Choroid plexus epithelial cell (primary cell): ENCODE measurements around the gene OTOR.

Source experiments
- DNase-seq: peaks from one replicate; pipeline ENCODE4 v3.0.0-alpha.2; 2010; ENCODE audit warnings: low read depth
- H3K4me3 ChIP-seq: 2 replicates; pipeline ENCODE4 v1.5.1; 2011; ENCODE audit warnings: low read depth, mild to moderate bottlenecking, control low read depth, low read length, moderate library complexity
- TF ChIP-seq, protein P1 (sequence below): conservative IDR thresholded peaks from 2 replicates; pipeline ENCODE4 v1.5.1; 2011; ENCODE audit warnings: low read depth, mild to moderate bottlenecking, control low read depth, inconsistent platforms, low read length, moderate library complexity

The OTOR gene

DNA sequence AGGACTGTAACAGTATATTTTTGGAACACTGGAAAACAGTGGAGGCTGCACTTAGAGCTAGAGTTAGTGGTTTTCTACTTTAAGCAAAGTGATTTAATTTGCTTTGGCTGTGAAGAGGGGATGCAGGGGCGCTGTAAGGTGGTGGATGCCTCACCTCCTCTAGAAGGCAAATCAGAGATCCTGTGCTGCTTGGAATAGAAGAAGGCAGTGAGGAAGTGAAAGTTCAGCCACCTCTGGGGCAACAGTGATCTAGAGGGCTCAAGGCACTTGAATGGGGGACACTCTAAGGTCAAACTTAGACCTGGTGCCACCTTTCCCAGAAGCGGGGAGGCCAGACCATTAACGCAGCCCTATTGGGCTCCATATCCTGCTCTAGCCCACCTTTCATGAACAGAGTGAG lies 37.4 kb upstream of the OTOR start:
- DNase-seq: no peak
- TF ChIP-seq, protein P1, sequence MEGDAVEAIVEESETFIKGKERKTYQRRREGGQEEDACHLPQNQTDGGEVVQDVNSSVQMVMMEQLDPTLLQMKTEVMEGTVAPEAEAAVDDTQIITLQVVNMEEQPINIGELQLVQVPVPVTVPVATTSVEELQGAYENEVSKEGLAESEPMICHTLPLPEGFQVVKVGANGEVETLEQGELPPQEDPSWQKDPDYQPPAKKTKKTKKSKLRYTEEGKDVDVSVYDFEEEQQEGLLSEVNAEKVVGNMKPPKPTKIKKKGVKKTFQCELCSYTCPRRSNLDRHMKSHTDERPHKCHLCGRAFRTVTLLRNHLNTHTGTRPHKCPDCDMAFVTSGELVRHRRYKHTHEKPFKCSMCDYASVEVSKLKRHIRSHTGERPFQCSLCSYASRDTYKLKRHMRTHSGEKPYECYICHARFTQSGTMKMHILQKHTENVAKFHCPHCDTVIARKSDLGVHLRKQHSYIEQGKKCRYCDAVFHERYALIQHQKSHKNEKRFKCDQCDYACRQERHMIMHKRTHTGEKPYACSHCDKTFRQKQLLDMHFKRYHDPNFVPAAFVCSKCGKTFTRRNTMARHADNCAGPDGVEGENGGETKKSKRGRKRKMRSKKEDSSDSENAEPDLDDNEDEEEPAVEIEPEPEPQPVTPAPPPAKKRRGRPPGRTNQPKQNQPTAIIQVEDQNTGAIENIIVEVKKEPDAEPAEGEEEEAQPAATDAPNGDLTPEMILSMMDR: no peak

DNA sequence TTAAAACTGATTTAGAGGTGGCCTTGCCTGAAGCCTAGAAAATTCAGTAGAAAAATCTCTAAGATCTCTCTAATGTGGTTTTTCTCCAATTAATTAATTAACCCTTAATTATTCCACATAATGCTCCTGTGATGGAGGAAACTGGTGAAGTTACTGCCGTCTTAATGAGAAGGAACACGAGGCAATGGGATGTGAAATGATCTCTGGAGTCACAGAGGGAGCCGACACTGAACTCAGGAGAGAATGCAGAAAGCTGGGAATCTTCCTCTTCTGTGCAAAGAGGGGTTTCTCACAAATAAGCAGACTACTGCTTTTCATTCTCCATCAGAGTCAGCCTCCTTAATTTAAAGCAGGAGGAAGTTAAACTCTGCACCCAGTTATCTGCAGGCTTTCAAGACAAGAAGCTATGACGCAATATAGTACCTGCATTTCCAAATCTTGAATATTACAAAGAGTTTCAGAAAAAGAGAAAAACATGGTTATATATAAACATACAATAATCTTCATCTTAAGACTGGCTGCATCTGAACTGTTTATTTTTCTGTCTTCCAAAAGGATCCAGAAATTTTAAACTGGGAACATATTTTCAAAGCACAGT lies 36.4 kb upstream of the OTOR start:
- no peak for DNase-seq
- TF ChIP-seq, protein P1: no peak
- no peak overlapping the region for H3K4me3 ChIP-seq

More for the DNA sequence above, 37.4 kb upstream of the OTOR start:
- no peak overlapping the region for H3K4me3 ChIP-seq

DNA sequence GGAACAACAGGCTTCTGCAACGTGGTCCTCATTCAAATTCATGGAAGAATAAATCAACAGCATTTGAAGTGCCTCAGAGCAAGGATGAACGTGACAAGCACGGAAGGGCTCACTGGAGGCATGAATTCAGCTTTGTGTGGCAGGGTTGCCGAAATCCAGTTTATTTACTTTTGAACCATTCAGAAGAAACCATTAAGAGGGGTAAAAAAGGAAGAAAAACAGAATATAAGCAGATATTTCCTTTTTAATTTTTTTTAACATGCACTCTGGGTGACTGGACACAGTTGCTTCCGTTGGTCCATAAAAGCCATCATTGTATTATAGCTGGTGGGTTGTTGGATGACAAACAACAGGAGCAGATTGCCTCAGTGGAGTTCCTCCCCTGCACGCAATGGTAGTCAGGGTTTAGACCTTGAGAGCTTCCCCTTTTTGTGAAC lies 35.6 kb upstream of the OTOR start:
- H3K4me3 ChIP-seq: no peak overlapping the region
- no peak for DNase-seq
- TF ChIP-seq, protein P1: no peak

DNA sequence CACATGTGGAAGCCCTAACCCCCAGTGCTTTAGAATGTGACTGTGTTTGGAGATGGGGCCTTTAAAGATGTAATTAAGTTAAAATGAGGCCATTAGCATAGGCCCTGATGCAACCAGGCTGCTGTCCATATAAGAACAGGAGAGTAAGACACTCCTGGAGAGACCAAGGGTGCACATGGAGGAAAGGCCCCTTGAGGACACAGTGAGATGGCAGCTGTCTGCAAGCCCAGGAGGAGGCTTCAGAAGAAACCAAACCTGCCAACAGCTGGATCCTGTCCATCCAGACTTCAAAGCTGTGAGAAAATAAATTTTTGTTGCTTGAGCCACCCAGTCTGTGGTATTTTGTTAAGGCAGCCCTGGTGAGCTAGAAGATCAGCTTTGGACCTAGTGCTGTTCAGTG lies 35.1 kb upstream of the OTOR start:
- H3K4me3 ChIP-seq: no peak overlapping the region
- TF ChIP-seq, protein P1: no peak
- no peak for DNase-seq

DNA sequence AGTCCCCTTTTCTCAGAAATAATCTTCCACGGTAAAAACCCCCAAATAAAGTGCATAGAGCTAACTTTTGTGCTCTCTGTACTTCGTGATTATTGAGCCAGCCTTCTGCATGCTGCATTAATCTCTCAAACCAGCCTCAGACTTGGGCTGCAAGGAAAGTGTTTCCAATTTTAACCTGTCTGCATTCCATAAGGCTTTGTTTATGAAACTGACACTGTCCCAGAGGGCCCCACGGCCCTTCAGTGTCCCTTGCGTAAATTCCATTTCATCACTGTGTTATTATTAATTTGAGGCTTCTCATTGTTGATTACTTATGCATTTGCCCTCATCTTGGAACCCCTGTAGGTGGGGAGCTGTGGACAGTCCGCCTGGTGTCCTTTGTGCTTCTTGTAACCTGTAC lies 33.9 kb upstream of the OTOR start:
- DNase-seq: no peak
- no peak overlapping the region for H3K4me3 ChIP-seq
- TF ChIP-seq, protein P1: no peak

DNA sequence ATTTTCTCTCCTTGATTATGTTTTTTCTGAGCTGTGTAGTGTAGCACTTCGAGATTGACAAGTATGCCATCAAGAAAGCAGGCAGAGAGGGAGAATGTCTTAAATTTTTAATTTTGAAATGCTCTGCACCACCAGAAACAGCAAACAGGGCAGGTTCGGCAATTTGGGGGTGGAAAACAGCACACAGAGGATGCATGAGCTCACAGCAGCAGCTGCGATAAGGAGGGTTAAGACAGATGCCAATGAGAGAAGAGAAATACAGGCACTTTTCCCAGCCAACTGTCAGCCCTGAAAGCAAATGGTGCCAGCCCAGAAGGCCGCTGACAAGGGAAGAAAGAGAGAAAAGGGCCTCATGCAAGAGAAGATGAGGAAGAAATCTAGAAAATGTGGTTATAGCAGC lies 33.4 kb upstream of the OTOR start:
- no peak for DNase-seq
- TF ChIP-seq, protein P1: no peak
- no peak overlapping the region for H3K4me3 ChIP-seq

DNA sequence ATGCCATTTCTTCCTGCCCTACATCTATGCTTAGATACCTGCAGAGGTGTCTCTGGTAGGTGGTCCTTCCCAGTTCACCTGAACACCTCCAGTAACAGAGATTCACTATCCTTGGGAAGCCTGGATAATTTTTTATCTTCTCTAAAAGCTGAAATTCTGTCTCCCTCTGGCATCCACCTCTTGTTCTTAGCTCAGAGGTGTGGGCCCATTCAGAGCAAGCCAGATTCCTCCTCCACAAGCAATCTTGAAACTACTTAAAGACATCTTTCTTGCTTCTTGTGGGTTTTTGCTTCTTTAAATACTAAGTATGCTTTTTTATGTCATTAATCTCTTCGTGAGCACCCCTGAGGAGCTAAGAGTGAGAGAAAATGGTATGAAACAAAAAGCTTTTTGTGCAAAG lies 28.7 kb upstream of the OTOR start:
- TF ChIP-seq, protein P1: no peak
- no peak for DNase-seq
- no peak overlapping the region for H3K4me3 ChIP-seq
